OCI-LY1 (cell line): ENCODE results near the gene KATNAL1.
A peak's percentile ranks its signal among the peaks of the same experiment; 100 is the strongest.

Source experiments
- H2AFZ ChIP-seq: fragments of 200-600 bp; sonication (generic), shearing (Covaris generic); 2 replicates; pipeline ENCODE4 v1.6.0; 2014; ENCODE audit warnings: antibody characterized with exemption, mild to moderate bottlenecking, low read length
- H3F3A ChIP-seq: fragments of 200-600 bp; sonication (generic), shearing (Covaris generic); 2 replicates; pipeline ENCODE4 v1.6.0; 2014; ENCODE audit warnings: mild to moderate bottlenecking, antibody characterized with exemption, low read length, moderate library complexity; ENCODE audit not compliant: insufficient read depth
- H3K27ac ChIP-seq: fragments of 200-600 bp; sonication (generic); 2 replicates; pipeline ENCODE4 v1.5.1; 2014; ENCODE audit warnings: low read length, mixed run types, mild to moderate bottlenecking, low read depth; ENCODE audit not compliant: poor library complexity, severe bottlenecking
- H3K27me3 ChIP-seq: fragments of 200-600 bp; sonication (generic); 2 replicates; pipeline ENCODE4 v1.6.0; 2014; ENCODE audit warnings: antibody characterized with exemption, mild to moderate bottlenecking, low read length, moderate library complexity; ENCODE audit not compliant: insufficient read depth
- H3K36me3 ChIP-seq: fragments of 200-600 bp; sonication (generic); 2 replicates; pipeline ENCODE4 v1.6.1; 2014; ENCODE audit warnings: mild to moderate bottlenecking, antibody characterized with exemption, low read length, moderate library complexity, mixed read lengths; ENCODE audit not compliant: insufficient read depth
- H3K4me1 ChIP-seq: fragments of 200-600 bp; sonication (generic); 2 replicates; pipeline ENCODE4 v1.5.1; 2014; ENCODE audit warnings: mild to moderate bottlenecking, low read length, moderate library complexity; ENCODE audit not compliant: insufficient read depth, severe bottlenecking
- H3K4me2 ChIP-seq: fragments of 200-600 bp; sonication (generic), shearing (Covaris generic); 2 replicates; pipeline ENCODE4 v1.6.1; 2014; ENCODE audit warnings: low read length
- H3K4me3 ChIP-seq: fragments of 200-600 bp; sonication (generic); 2 replicates; pipeline ENCODE4 v1.5.1; 2014; ENCODE audit warnings: low read length, low read depth, mild to moderate bottlenecking, mixed read lengths; ENCODE audit not compliant: poor library complexity, severe bottlenecking
- H3K79me2 ChIP-seq: fragments of 200-600 bp; shearing (Covaris generic); 2 replicates; pipeline ENCODE4 v1.6.1; 2016; ENCODE audit warnings: mixed run types, low read length, mixed read lengths; ENCODE audit not compliant: insufficient read depth
- H3K9ac ChIP-seq: fragments of 200-600 bp; sonication (generic), shearing (Covaris generic); 2 replicates; pipeline ENCODE4 v1.6.1; 2014; ENCODE audit warnings: mild to moderate bottlenecking, low read length, mixed read lengths
- H3K9me2 ChIP-seq: fragments of 200-600 bp; sonication (generic), shearing (Covaris generic); 2 replicates; pipeline ENCODE4 v1.6.1; 2014; ENCODE audit warnings: low read depth, mild to moderate bottlenecking, low read length, mixed read lengths
- H3K9me3 ChIP-seq: fragments of 200-600 bp; shearing (Covaris generic); 2 replicates; pipeline ENCODE4 v1.6.1; 2014; ENCODE audit warnings: low read length, mixed read lengths
- H4K20me1 ChIP-seq: fragments of 200-600 bp; sonication (generic), shearing (Covaris generic); 2 replicates; pipeline ENCODE4 v1.6.0; 2016; ENCODE audit warnings: mild to moderate bottlenecking, low read length; ENCODE audit not compliant: insufficient read depth
- EZH2 ChIP-seq: fragments of 200-600 bp; sonication (generic), shearing (Covaris generic); IDR thresholded peaks from 2 replicates; pipeline ENCODE4 v1.8.0; 2017; ENCODE audit warnings: borderline replicate concordance, mixed run types, mild to moderate bottlenecking, antibody characterized with exemption, low read length, moderate library complexity, mixed read lengths
- TF ChIP-seq, protein P1 (sequence below): fragments of 200-600 bp; sonication (generic), shearing (Covaris generic); IDR thresholded peaks from 2 replicates; pipeline ENCODE4 v1.5.1; 2017; ENCODE audit warnings: mild to moderate bottlenecking, antibody characterized with exemption, low read length, moderate library complexity, mixed read lengths

Gene KATNAL1

DNA sequence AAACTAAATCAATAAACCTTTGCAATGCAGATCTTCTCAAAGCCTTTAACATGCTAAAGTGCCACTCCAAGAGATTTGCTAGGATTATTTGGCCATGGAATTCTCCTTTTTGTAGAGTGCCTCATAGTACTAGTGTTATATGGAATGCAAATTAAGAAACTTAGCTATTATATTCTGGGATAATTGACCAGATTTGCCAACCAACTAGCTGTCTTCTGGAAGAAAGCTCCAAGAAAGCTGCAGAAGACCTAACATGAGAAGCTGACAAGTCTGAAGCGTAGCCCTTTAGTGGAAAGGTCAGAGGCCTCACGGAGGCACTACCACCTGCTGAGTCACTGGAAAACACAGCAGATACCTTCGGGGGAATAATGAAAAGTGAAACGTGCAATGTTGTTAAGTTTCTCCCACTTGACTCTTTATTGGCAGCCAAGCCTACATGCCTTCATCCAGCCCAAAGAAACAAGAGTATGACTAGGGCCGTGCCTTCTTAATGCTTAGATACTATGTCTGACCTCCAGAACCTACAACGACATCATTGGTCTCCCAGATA lies 29.8 kb upstream of the KATNAL1 start:
- Histone ChIP-seq H3K4me2 (no peak overlapping the region), H3K4me1 (peaks cover 19% of the 10 kb centered on the region)

GRCh38 chr13:30334663-30335386 lies 27.5 kb upstream of the KATNAL1 start:
- no peak overlapping the region for H3K27ac ChIP-seq
- H3K36me3 ChIP-seq, result peaks cover 5% of the 10 kb centered on the region
- TF ChIP-seq, protein P1, sequence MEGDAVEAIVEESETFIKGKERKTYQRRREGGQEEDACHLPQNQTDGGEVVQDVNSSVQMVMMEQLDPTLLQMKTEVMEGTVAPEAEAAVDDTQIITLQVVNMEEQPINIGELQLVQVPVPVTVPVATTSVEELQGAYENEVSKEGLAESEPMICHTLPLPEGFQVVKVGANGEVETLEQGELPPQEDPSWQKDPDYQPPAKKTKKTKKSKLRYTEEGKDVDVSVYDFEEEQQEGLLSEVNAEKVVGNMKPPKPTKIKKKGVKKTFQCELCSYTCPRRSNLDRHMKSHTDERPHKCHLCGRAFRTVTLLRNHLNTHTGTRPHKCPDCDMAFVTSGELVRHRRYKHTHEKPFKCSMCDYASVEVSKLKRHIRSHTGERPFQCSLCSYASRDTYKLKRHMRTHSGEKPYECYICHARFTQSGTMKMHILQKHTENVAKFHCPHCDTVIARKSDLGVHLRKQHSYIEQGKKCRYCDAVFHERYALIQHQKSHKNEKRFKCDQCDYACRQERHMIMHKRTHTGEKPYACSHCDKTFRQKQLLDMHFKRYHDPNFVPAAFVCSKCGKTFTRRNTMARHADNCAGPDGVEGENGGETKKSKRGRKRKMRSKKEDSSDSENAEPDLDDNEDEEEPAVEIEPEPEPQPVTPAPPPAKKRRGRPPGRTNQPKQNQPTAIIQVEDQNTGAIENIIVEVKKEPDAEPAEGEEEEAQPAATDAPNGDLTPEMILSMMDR, result peak; percentile 65
- no peak for TF ChIP-seq EZH2
- no peaks in the 10 kb centered on the region for H3K79me2 ChIP-seq
- peak overlapping the region; percentile 33; the same call in 1 of the 2 replicates for H3K4me2 ChIP-seq
- H3K4me3 ChIP-seq, result no peak overlapping the region
- peaks cover 19% of the 10 kb centered on the region for H3K4me1 ChIP-seq
- no peaks in the 10 kb centered on the region for H4K20me1 ChIP-seq
- no peak overlapping the region for H2AFZ ChIP-seq
- H3K9me3 ChIP-seq, result no peaks in the 10 kb centered on the region
- H3K9ac ChIP-seq, result no peak overlapping the region
- no peaks in the 10 kb centered on the region for H3K27me3 ChIP-seq
- no peaks in the 10 kb centered on the region for H3F3A ChIP-seq
- no peaks in the 10 kb centered on the region for H3K9me2 ChIP-seq

More for the DNA sequence above, 29.8 kb upstream of the KATNAL1 start:
- Histone ChIP-seq H3K27ac (no peak overlapping the region), H3K9ac (no peak overlapping the region), H3K4me3 (no peak overlapping the region), H3K27me3 (no peaks in the 10 kb centered on the region), H3K9me3 (no peaks in the 10 kb centered on the region), H3K36me3 (peaks cover 26% of the 10 kb centered on the region; the same call in 1 of the 2 replicates), H3K9me2 (no peaks in the 10 kb centered on the region), H3F3A (no peaks in the 10 kb centered on the region), H2AFZ (no peak overlapping the region), H4K20me1 (no peaks in the 10 kb centered on the region), H3K79me2 (no peaks in the 10 kb centered on the region)
- TF ChIP-seq, protein P1, result no peak
- no peak for TF ChIP-seq EZH2

DNA sequence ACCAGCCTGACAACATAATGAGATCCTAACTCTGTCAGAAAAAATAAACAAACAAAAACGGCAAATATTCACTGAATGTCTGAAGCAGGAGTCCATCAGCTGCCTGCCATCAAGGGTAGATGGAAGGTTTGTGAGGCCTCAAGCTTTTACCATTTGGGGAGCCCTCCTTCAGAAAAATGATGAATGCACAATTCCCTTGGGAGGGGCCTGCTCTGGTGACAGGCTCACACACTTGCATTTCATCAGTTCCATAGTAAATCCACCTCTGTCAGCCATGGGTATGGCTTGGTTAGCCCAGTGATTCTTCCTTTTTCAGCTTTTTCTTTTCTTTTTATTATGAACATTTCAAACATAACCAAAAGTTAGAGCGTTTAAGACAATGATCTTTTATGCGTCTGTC lies 26.3 kb upstream of the KATNAL1 start:
- TF ChIP-seq, protein P1, result no peak
- no peak for TF ChIP-seq EZH2
- Histone ChIP-seq H2AFZ (no peak overlapping the region), H4K20me1 (no peaks in the 10 kb centered on the region), H3K27ac (no peak overlapping the region), H3F3A (no peaks in the 10 kb centered on the region), H3K27me3 (no peaks in the 10 kb centered on the region), H3K9me3 (no peaks in the 10 kb centered on the region), H3K79me2 (no peaks in the 10 kb centered on the region), H3K4me2 (no peak overlapping the region), H3K4me1 (peaks cover 19% of the 10 kb centered on the region), H3K36me3 (no peaks in the 10 kb centered on the region; the same call in 1 of the 2 replicates), H3K9me2 (no peaks in the 10 kb centered on the region), H3K4me3 (no peak overlapping the region), H3K9ac (no peak overlapping the region)
